Measurements from ENCODE around the gene SPP1.
"Not testable (repeated sequence)": the region's sequence is repeated elsewhere in the genome, so short reads cannot be mapped to it uniquely, and the experiment has no call there.

SPP1 gene

DNA sequence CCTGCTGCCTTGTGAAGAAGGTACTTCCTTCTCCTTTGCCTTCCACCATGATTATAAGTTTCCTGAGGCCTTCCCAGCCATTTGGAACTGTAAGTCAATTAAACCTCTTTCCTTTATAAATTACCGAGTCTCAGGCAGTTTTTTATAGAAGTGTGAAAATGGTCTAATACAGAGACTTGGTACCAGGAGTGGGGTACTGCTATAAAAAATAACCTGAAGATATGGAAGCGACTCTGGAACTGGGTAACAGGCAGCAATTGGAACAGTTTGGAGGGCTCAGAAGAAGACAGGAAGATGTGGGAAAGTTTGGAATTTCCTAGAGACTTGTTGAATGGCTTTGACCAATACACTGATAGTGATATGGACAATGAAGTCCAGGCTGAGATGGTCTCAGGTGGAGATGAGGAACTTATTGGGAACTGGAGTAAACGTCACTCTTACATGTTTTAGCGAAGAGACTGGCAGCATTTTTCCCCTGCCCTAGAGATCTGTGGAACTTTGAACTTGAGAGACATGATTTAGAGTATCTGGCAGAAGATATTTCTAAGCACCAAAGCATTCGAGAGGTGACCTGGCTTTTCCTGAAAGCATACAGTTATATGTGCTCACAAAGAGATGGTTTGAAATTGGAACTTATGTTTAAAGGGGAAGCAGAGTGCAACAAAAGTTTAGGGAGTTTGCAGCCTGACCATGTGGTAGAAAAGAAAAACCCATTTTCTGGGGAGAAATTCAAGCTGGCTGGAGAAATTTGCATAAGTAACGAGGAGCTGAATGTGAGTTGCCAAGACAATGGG lies 50.6 kb downstream of the SPP1 start:
- DNase-seq (ENCODE audit: low spot score): not testable (repeated sequence)

GRCh38 chr4:88027611-88028608 lies 52.4 kb downstream of the SPP1 start:
- no peak for DNase-seq (ENCODE audit: low spot score)

DNA sequence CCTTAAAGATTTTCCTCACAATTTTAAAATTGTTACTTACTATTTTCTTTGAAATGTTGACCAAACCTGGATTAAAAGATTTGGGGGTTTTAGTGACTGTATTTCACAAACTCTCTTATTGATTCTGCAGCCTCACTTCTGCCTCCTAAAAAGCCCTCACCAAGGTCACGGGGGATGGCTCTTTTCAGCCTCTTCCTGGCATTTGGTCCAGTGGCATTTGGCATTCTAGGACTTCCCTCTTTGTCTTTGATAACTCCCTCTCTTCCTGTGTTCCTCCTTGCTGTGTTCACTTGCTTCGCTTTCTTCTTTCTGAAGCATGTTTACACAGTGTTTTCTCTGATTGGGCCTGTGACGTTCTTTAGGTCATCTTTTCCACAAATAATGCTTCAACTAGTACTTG lies 53.4 kb downstream of the SPP1 start:
- DNase-seq (ENCODE audit: low spot score): no peak

GRCh38 chr4:88029556-88029955 lies 54.0 kb downstream of the SPP1 start:
- DNase-seq (ENCODE audit: low spot score): no peak

- no peak for DNase-seq (ENCODE audit: low spot score)
Observed at GRCh38 chr4:88030565-88031310, 55.2 kb downstream of the SPP1 start.

All from SW480 (cell line).